Esophagus muscularis mucosa (tissue), 4 donors: Measurements from ENCODE around the gene ATP2A1. TPM values are rescaled to one million over a fixed set of nuclear protein-coding genes. Genes with fewer than 3 reads are reported as not detected.
"Not testable (repeated sequence)": the region's sequence is repeated elsewhere in the genome, so short reads cannot be mapped to it uniquely, and the experiment has no call there.

ENCODE experiments used
- DNase-seq: peaks from one replicate; pipeline ENCODE4 v3.0.0-alpha.2; 2017; ENCODE audit errors: extremely low spot score
- H3K27ac ChIP-seq, 4 donors: fragments of 200-600 bp; sonication (generic); replicated peaks in 1 of 4; 1 replicate in 3 of 4; 2 replicates in 1 of 4; pipeline ENCODE4 v1.5.1; 2016 to 2019; ENCODE audit warnings: mild to moderate bottlenecking in 1 of 4
- H3K27me3 ChIP-seq, 4 donors: fragments of 200-600 bp; sonication (generic); one replicate each; pipeline versions ENCODE4 v1.5.1 to v1.6.0; 2016 to 2019
- H3K36me3 ChIP-seq, 4 donors: fragments of 200-600 bp; sonication (generic); one replicate each; pipeline ENCODE4 v1.5.1; 2016 to 2019
- H3K4me1 ChIP-seq, 4 donors: fragments of 200-600 bp; sonication (generic); one replicate each; pipeline ENCODE4 v1.5.1; 2016 to 2019
- H3K4me3 ChIP-seq, 4 donors: fragments of 200-600 bp; sonication (generic); 1 replicate in 2 of 4; 2 replicates in 2 of 4; pipeline ENCODE4 v1.5.1; 2016 to 2019; ENCODE audit warnings: mild to moderate bottlenecking in 4 of 4, moderate library complexity in 1 of 4
- H3K9me3 ChIP-seq, 4 donors: fragments of 200-600 bp; sonication (generic); 1 replicate in 3 of 4; 2 replicates in 1 of 4; pipeline ENCODE4 v1.5.1; 2016 to 2019
- EP300 ChIP-seq: sonication (generic); formaldehyde crosslinking; IDR thresholded peaks from one replicate; pipeline ENCODE4 v1.6.1; 2017; ENCODE audit warnings: antibody characterized with exemption
- POLR2A ChIP-seq: fragments of 450-650 bp; IDR thresholded peaks from one replicate; pipeline ENCODE4 v1.6.1; 2017; ENCODE audit warnings: antibody characterized with exemption, moderate library complexity, mild to moderate bottlenecking, low read depth
- POLR2AphosphoS5 ChIP-seq, 2 donors: sonication (generic); formaldehyde crosslinking; IDR thresholded peaks; one replicate each; pipeline ENCODE4 v1.6.1; 2017; ENCODE audit warnings: antibody characterized with exemption in 2 of 2
- WGBS: methylation state at CpG from one replicate; pipeline ENCODE4 v1.1.5; 2018; 5-methylcytosine and 5-hydroxymethylcytosine counted together
- intact Hi-C: fragments of 100-400 bp; cut with DNase I; formaldehyde crosslinking; loops from one replicate; pipeline ENCODE4 v1.15.1; 2023
- total RNA-seq, 4 donors: library from RNA; depleted of rRNA; stranded (reverse); fragments of >200 nt; gene quantifications; one replicate each; pipeline versions ENCODE4 v1.1.0 to v1.2.1, GENCODE V29; 2016
- TF ChIP-seq, protein P1 (sequence below), 3 experiments: fragments of 200-600 bp in 2 of 3; fragments of 450-650 bp in 1 of 3; sonication (generic) in 2 of 3; IDR thresholded peaks; one replicate each; pipeline ENCODE4 v1.5.1; 2017 to 2019; ENCODE audit warnings: antibody characterized with exemption in 3 of 3, mild to moderate bottlenecking in 2 of 3, moderate library complexity in 1 of 3

Gene ATP2A1
- total RNA-seq, 4 donors from 2014 or later = 0.86 TPM; not detected in 3

DNA sequence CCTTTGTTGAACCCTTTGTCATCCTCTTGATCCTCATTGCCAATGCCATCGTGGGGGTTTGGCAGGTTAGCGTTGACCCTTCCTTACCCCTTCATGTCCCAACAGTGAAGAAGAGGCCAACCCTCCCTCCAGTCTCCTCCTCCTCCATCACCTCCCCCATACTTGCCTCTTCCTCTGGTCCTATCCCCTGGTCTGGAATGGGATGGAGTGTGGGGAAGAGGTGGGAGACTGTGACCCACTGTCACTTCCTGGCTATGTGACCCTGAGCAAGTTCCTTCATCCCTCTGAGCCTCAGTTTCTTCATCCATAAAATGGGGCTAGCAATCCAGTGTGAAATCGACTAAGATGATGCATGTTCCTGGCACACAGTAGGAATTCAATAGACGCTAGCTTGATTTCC lies 2.7 kb downstream of the ATP2A1 start:
- H3K9me3 ChIP-seq = no peaks in the 10 kb centered on the region
- peaks cover 14 to 26% (median 19%) of the 10 kb centered on the region in 4 donors for H3K4me1 ChIP-seq
- no peak for DNase-seq
- H3K4me3 ChIP-seq = no peak overlapping the region
- TF ChIP-seq EP300 = no peak
- TF ChIP-seq POLR2AphosphoS5 (IDR thresholded peaks at IDR 0.05) = no peak
- TF ChIP-seq POLR2A = no peak
- TF ChIP-seq, protein P1, sequence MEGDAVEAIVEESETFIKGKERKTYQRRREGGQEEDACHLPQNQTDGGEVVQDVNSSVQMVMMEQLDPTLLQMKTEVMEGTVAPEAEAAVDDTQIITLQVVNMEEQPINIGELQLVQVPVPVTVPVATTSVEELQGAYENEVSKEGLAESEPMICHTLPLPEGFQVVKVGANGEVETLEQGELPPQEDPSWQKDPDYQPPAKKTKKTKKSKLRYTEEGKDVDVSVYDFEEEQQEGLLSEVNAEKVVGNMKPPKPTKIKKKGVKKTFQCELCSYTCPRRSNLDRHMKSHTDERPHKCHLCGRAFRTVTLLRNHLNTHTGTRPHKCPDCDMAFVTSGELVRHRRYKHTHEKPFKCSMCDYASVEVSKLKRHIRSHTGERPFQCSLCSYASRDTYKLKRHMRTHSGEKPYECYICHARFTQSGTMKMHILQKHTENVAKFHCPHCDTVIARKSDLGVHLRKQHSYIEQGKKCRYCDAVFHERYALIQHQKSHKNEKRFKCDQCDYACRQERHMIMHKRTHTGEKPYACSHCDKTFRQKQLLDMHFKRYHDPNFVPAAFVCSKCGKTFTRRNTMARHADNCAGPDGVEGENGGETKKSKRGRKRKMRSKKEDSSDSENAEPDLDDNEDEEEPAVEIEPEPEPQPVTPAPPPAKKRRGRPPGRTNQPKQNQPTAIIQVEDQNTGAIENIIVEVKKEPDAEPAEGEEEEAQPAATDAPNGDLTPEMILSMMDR (IDR thresholded peaks at IDR 0.05) = no peak
- H3K36me3 ChIP-seq = no peaks in the 10 kb centered on the region
- WGBS = 67% methylated on average over 4 of the region's 4 CpGs
- H3K27ac ChIP-seq = no peak overlapping the region
- peaks cover 0 to 38% (median 4%) of the 10 kb centered on the region in 4 donors for H3K27me3 ChIP-seq
- intact Hi-C loops = no loop called here

DNA sequence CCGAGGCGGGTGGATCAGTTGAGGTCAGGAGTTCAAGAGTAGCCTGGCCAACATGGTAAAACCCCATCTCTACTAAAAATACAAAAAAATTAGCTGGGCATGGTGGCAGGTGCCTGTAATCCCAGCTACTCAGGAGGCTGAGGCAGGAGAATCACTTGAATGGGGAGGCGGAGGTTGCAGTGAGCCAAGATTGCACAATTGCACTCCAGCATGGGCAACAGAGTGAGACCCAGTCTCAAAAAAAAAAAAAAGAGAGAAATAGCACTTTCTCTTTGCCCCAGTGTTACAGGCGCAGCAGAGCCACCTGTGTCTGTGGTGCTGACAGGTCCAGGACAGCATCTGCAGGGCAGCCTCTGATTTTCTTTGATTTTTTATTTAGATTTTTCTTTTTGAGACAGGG lies 3.3 kb downstream of the ATP2A1 start:
- H3K27ac ChIP-seq, H3K9me3 ChIP-seq, H3K36me3 ChIP-seq, DNase-seq, intact Hi-C loops, H3K4me3 ChIP-seq: not testable (repeated sequence)
- Histone ChIP-seq H3K4me1 (peaks cover 14 to 21% (median 19%) of the 10 kb centered on the region in 4 donors), H3K27me3 (peaks cover 0 to 38% (median 4%) of the 10 kb centered on the region in 4 donors)
- WGBS = 81% methylated on average over 4 of the region's 4 CpGs

DNA sequence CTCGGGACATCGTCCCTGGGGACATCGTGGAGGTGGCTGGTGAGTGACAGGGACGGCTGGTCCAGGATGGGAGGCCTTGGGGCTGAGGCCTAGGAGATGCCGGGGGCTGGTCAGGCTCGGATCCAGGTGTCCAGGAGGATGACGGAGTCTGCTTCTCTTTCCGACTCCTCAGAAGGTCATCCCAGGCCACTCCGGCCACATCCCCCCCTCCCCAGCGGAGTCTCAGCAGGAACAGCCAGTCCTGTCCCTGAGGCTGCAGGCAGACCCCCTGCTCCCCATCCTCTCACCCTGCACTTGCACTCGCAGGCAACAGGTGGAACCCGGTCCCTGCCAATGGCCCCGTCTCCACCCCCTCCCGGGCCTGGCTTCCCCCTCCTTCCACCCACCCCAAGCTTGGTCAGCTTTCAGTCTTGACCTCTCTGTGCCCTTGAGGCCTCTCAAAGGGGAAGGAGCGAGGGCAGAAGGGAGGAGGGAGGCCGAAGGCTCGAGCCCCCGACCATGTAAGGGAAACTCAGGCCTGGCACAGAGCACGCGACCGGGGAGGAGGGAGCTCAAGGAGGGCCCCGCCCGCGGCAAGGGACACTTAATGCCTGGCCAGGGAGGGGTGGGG lies 4.4 kb downstream of the ATP2A1 start:
- no peaks in the 10 kb centered on the region for H3K36me3 ChIP-seq
- whole genome bisulfite sequencing = 53% methylated on average over 12 of the region's 24 CpGs
- peaks cover 14 to 21% (median 19%) of the 10 kb centered on the region in 4 donors for H3K4me1 ChIP-seq
- DNase-seq = no peak
- H3K27me3 ChIP-seq = peaks cover 0 to 38% (median 4%) of the 10 kb centered on the region in 4 donors
- no peaks in the 10 kb centered on the region for H3K9me3 ChIP-seq
- H3K4me3 ChIP-seq = no peak overlapping the region
- intact Hi-C loops = no loop called here
- no peak overlapping the region for H3K27ac ChIP-seq
- TF ChIP-seq, protein P1 (IDR thresholded peaks at IDR 0.05) = no peak
- no peak for TF ChIP-seq EP300
- TF ChIP-seq POLR2AphosphoS5 (IDR thresholded peaks at IDR 0.05) = no peak
- TF ChIP-seq POLR2A = no peak

DNA sequence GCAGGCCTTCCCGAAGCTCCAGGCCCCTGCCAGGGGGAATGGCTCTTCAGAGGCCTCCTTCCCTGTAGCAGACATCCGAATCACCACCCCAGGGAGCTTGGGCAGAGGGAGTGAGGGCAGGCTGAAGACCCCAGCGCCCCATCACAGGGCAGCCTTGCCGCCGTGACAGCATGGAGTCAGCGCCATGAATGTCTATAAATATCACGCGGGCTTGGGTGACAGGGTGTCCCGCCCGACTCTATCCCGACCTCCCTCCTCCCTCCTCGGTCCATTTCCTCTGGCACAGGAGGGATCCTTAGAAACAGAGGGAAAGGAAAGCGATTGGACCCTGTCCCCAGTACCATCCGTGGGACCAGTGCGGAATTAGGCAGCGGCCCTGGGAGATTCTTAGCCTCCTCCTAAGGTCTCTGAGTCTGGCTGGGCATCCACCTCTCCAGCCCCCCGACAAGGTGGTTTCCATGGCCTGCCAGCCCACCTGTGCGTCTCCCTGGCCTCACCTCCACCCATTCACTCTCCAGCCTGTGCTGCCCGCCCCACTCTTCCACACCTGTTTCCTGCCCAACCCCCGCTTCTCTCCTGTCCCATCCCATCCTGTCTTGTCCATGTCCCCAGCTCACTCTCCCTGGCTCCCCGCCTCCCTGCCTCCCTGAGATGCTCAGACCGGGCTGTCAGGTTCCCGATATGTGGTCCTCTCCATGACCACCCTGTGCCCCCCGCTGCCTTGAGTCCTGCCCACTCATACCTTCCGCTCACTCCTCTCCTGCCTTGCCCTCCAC lies 5.1 kb downstream of the ATP2A1 start:
- no peak for DNase-seq
- intact Hi-C loops = no loop called here
- WGBS = 70% methylated on average over 24 of the region's 25 CpGs
- Histone ChIP-seq H3K36me3 (no peaks in the 10 kb centered on the region), H3K27me3 (peaks cover 0 to 38% (median 4%) of the 10 kb centered on the region in 4 donors), H3K9me3 (no peaks in the 10 kb centered on the region), H3K4me1 (peaks cover 14 to 21% (median 19%) of the 10 kb centered on the region in 4 donors), H3K27ac (no peak overlapping the region), H3K4me3 (no peak overlapping the region)
- TF ChIP-seq, protein P1 (IDR thresholded peaks at IDR 0.05) = no peak
- no peak for TF ChIP-seq POLR2A
- no peak for TF ChIP-seq EP300
- no peak for TF ChIP-seq POLR2AphosphoS5 (IDR thresholded peaks at IDR 0.05)

DNA sequence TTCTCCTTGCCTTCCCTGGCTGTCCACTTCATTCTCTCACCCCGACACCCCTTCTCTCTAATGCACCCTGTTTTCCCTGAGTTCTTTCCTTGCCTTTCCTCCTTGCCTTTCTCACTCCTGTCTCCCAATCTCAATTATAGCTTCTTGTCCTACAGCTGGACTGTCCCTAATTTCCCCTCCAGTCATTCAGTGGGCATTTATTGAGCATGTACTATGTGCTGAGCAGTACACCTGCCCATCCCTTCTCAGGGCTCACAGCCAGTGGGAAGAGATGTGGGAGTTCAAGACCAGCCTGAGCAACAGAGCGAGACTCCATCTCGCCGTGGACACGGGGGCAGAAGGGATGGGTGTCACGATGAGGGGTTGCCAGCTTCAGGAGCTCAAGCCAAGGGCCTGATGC lies 5.8 kb downstream of the ATP2A1 start:
- no peak for DNase-seq
- Histone ChIP-seq H3K4me1 (peaks cover 12 to 17% (median 15%) of the 10 kb centered on the region in 4 donors), H3K27me3 (peaks cover 0 to 38% (median 4%) of the 10 kb centered on the region in 4 donors), H3K4me3 (no peak overlapping the region), H3K27ac (no peak overlapping the region), H3K9me3 (no peaks in the 10 kb centered on the region), H3K36me3 (no peaks in the 10 kb centered on the region)
- TF ChIP-seq EP300 (no peak), POLR2AphosphoS5 (IDR thresholded peaks at IDR 0.05) (no peak)
- TF ChIP-seq, protein P1 (IDR thresholded peaks at IDR 0.05) = no peak
- WGBS = 93% methylated on average over 6 of the region's 6 CpGs
- intact Hi-C loops = no loop called here
